Left kidney (tissue), 8 donors: ENCODE results near the gene SPRR5. TPM values are rescaled to one million over a fixed set of nuclear protein-coding genes. Genes with fewer than 3 reads are reported as not detected.

Experiments
- DNase-seq: peaks from one replicate; pipeline ENCODE4 v3.0.0-alpha.2; 2013
- long read RNA-seq, 8 donors: transcript quantifications; one replicate each; lab custom pipeline, GENCODE V29; 2026
- polyA plus RNA-seq: library from polyadenylated mRNA; unstranded; fragments of 120-200 nt; gene quantifications from one replicate; pipeline ENCODE4 v1.2.1, GENCODE V29; 2013; ENCODE audit not compliant: insufficient read length

The SPRR5 gene
- not detected for polyA plus RNA-seq
- long read RNA-seq, donor 1 = 0 reads
- long read RNA-seq, donor 2 = 0 reads
- long read RNA-seq, donor 3 = 0 reads
- long read RNA-seq, donor 4 = 0 reads
- long read RNA-seq, donor 5 = 0 reads
- long read RNA-seq, donor 6 = 0 reads
- long read RNA-seq, donor 7 = 0 reads
- long read RNA-seq, donor 8 = 0 reads

DNA sequence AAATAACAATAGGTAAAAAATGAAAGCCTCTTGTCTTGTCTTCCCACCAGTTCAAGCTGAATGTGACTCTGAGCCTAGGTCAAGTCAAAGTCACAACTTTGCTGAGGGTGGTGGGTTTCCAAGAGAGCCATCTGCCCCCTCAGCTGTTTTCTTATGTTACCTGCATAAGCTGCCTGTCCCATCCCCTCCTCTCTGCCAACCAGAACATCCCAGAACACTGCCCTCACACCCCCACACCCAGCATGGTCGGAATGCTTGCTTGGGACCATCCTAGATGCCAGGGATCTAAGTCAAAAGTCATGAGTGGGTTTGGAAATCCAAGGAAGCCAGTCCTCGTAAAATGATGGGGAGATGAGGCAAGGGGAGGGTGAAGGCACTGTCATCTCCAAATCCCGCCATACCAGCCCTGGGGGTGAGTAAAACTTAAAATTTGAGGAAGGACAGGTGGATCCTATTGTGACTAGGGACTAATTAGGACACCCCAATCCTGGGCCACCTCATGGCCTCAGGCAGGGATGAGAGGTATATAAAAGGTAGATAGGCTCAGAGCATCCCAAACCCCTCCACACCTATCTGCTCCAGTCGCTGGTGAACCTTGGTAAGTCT lies at the start of gene SPRR5:
TSS of gene SPRR5 (plus strand) at position 556 of the 606 bp plus-strand sequence. CDS start 1,349 bp downstream, outside the sequence.
- no peak for DNase-seq

DNA sequence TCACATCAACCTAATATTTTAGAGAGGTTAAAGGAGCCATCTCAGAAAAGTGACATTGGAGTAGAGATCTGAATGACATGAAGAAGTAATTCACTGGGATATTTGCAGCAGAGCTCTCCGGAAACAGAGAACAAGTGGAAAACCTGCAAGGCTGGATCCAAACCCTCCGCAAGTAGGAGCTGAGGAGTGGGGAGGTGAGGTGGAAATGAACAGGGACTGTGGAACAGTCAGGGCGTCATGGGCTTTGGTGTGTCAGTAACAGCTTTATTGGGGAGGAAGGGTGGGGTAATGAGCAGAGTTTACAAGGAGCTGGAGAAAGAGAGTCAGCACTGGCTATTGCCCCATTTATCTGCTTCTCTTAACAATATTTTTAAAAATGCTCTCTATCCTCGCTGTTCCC lies 48.0 kb upstream of the SPRR5 start:
- DNase-seq = no peak

GRCh38 chr1:152899883-152900282 lies 47.1 kb upstream of the SPRR5 start:
- DNase-seq = no peak

DNA sequence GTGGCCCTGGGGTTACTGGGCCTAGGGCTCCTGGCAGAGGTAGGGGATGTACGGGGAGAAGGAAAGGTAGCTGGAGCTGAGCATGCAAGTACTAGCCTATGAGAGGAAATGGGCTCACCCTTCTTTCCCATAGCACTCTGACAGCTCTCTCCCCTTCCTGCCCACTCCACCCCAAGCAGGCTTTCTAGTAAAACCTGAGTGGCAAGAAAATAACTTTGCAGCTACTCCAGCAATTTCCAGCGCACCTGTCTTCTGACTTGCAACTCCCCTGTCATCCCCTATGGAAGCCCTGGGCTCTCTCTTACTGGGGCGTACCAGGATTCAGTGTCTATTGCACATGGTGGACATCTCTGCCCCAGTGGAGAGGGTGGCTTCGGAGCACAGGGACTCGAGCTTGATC lies 45.4 kb upstream of the SPRR5 start:
- DNase-seq = no peak

DNA sequence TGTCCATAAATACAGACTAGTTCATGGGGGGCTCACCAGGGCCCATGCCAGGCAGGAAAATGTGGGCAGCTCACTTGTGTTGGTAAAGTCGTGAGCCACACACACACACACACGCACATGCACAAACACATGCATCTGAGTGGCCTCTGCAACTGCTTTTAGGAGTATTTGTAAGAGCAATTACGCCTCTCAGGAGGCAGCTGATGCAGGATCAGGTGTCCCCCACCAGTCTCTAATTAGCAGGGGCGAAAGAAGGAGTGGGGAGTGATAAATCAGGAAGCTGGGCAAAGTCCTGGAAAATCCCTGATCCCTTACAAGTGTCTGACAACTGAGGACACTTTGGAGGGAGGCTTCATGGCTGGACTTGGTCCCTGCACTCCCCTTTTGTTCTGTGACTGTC lies 44.4 kb upstream of the SPRR5 start:
- DNase-seq = peak; percentile 45

DNA sequence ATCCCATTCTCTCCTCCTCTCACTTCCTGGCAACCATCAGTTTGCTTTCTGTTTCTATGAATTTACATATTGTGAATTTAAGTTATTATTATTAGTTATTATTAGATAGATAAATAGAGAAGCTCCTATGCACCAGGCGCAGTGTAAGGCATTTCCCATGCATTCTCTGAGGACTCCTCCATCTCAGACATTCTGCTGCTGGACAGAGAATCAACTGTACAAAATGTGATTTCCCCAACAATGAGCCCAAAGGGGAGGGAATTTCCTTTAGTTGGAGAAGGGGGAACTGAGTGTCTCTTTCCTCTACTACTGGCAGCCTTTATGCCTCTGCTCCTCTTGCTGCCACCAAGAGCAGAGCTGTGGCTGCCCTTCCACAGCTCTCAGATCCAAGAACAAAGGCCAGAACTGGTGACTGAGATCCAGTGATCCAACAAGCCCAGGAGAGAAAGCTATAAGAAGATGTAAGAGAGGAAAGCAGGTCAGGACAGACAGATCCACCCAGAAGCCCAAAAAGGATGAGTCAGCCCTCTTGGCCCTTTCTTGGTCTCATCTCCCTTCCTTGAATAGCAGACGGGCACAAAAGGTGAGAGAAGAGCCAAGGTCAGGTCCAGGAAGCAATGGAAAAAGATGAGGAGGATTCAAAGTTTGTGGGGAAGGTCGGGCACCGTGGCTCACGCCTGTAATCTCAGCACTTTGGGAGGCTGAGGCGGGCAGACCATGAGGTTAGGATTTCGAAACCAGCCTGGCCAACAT lies 42.1 kb upstream of the SPRR5 start:
- no peak for DNase-seq

DNA sequence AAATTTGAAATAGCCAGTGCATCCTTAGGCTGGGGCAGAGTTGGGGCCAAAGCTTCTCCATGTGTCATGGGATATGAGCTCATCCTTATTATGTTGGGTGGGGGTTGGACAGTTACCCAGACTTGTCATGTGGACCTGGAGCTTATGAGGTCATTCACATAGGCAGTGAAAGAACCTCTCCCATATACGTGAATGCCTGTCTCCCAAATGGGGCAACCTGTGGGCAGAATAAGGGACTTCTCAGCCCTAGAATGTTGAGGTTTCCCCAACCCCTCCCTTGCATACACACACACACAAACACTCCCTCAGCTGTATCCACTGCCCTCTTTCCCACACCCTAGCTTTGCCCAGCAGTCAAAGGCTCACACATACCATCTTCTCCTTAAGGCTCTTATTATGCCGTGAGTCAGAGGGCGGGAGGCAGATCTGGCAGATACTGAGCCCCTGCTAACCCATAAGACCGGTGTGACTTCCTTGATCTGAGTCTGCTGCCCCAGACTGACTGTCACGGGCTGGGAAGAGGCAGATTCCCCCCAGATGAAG lies 40.9 kb upstream of the SPRR5 start:
- no peak for DNase-seq

DNA sequence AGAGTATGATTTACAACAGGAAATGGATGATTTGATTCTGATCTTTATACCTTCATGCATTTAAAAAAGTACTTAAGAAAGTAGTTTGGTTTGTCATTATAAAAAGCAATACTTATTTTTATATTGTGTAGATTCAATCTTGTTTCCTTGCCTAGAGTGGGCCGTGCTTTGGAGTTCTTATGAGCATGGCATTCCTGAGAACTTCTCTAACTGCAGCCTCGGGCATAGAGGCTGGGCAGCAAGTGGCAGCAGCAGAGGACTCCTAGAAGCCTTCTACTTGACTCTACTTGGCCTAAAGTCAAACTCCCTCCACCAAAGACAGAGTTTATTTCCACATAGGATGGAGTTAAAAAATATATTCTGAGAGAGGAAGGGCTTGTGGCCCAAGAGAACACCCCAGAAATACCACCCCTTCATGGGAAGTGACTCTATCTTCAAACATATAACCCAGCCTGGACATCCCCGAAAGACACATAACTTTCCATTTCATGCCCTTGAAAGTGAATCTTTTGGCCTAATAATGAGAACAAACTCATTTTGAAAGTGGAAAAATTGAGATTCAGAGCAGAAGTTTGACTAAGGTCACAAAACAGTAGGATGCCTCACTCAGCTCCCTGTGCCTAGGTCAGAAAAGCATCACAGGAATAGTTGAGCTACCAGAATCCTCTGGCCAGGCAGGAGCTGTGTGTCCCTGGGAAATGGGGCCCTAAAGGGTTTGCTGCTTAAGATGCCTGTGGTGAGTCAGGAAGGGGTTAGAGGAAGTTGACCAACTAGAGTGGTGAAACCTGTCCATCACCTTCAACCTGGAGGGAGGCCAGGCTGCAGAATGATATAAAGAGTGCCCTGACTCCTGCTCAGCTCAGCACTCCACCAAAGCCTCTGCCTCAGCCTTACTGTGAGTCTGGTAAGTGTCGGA lies 39.1 kb upstream of the SPRR5 start, which contains the start of gene IVL:
TSS of gene IVL (plus strand) at position 861 of the 916 bp plus-strand sequence. CDS start 1,252 bp downstream, outside the sequence.
- DNase-seq = no peak

GRCh38 chr1:152909206-152909605 lies 37.8 kb upstream of the SPRR5 start:
- DNase-seq = no peak

- DNase-seq = no peak
These were observed 34.5 kb upstream of the SPRR5 start for GRCh38 chr1:152912471-152912870.

GRCh38 chr1:152912900-152913299 lies 34.1 kb upstream of the SPRR5 start:
- no peak for DNase-seq

- peak; percentile 11 for DNase-seq
These were observed 29.2 kb upstream of the SPRR5 start for GRCh38 chr1:152917794-152918193.

GRCh38 chr1:152919071-152919470 lies 27.9 kb upstream of the SPRR5 start:
- no peak for DNase-seq

GRCh38 chr1:152924191-152924590 lies 22.8 kb upstream of the SPRR5 start:
- no peak for DNase-seq

DNA sequence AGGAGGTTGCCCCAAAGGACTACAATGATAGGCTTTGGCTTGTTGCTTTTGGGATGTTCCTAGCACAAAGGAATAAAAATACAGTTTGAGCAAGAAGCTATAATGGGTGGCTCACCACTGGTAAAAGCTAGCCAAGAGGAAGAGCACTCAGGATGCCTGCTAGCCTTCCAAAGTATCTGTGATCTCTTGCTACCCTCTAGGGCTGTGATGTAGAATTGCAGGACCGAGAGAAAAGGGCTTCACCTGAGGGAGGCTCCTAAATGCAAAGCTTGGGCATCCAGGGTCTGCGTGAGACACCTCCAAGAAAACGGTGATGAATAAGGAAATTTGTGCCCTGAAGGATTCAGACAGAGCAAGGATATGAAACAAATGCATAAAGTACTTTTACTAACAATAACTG lies 20.9 kb upstream of the SPRR5 start:
- no peak for DNase-seq

DNA sequence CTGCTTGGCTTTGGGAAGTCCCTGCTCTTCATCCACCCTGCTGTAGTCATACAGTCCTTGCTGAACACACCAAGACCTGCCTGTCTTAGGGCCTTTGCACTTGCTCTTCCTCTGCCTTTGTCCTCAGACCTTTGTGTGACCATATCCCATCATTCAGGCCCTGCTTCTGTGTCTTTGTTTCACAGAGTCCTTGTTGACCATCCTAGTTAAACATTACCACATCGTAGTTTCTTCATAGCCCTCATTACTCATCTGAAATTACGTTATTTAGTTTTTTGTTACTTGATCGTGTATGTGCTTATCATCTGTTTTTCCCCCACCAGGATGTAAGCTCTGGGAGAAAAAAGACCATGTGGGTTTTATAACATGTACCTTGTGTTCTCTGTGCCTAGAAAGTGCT lies 18.3 kb upstream of the SPRR5 start:
- no peak for DNase-seq

- no peak for DNase-seq
These were observed 14.7 kb upstream of the SPRR5 start for GRCh38 chr1:152932170-152932811.

DNA sequence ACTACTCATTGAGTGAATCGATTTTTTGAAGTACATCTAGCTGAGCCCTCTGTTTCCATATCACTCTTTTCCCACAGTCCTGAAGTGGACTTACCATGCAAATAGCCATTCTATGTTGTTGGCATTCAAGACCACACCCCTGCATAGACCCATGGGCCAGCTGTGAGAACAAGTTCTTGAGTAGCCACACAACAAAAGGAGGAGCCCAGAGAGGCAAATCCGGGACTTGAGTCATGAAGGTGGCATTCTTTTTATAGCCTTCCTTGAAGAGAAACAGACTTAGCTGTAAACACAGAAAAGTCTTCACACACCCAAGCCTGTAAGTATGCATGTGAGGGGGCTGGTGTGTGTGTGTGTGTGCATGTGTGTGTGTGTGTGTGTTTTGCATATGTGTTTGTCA lies 13.8 kb upstream of the SPRR5 start:
- DNase-seq = no peak

- DNase-seq = no peak
These were observed 6.4 kb upstream of the SPRR5 start for GRCh38 chr1:152940614-152941013.

DNA sequence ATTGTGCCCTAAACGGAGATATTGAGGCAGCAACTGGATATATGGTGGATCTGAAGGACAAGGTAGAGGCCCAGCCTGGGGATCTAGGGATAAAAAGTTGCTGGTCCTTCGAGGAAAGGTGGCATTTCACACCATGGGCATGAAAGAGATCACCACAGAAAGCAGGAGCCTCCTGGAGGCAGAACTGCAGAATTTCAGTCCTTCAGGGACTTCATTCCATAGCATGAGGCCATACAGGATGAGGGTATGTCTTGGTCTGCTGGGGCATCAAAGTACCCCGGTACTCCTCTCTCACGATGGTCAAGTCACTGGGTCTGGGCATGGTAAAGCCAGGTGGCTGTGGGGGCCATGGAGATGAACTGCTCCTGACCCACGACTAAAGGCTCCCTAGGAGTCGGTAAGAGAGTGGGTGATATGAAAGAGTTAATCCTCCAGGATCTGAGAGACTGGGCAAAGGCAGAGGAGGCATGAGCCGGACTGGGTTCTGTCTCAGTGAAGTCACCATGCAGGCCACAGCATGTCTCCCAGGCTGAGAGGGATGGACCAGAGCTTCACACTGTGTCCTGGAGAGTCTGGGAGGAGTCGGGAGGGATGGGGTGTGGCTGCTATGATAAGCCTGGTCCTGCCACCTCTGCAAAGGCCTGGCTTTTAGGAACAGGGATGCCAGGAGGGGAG lies 5.8 kb upstream of the SPRR5 start:
- DNase-seq = no peak

GRCh38 chr1:152942161-152942560 lies 4.8 kb upstream of the SPRR5 start:
- no peak for DNase-seq
